Pancreas (tissue), 10 donors: ENCODE measurements around the gene OR4D10. TPM values are rescaled to one million over a fixed set of nuclear protein-coding genes. Genes with fewer than 3 reads are reported as not detected.

Experiments used
- ATAC-seq, 4 donors: fragments of 200-7000 bp; cut with Tn5 transposase; one replicate each; pipeline versions ENCODE4 v1.8.0 to v1.9.1; 2020; ENCODE audit warnings: mild to moderate bottlenecking in 4 of 4, moderate library complexity in 4 of 4
- DNase-seq, 6 donors: peaks; one replicate each; pipeline ENCODE4 v3.0.0-alpha.2; 2020
- FAIRE-seq: peaks from 2 replicates; lab custom pipeline; 2012; peaks lifted over from hg19 to GRCh38; lab: Jason Lieb, UNC
- H3K27ac ChIP-seq, 4 donors: fragments of 200-600 bp; sonication (generic); 1 replicate in 3 of 4; 2 replicates in 1 of 4; pipeline versions ENCODE4 v1.5.0 to v1.8.0; 2020
- H3K27me3 ChIP-seq, 4 donors: fragments of 200-600 bp; one replicate each; pipeline ENCODE4 v1.8.0; 2021
- H3K36me3 ChIP-seq, 3 donors: fragments of 200-600 bp; sonication (generic) in 1 of 3; one replicate each; pipeline versions ENCODE4 v1.5.0 to v1.8.0; 2020 to 2021
- H3K4me1 ChIP-seq, 3 donors: fragments of 200-600 bp; one replicate each; pipeline ENCODE4 v1.8.0; 2021
- H3K4me3 ChIP-seq, 4 donors: fragments of 200-600 bp; sonication (generic) in 2 of 4; one replicate each; pipeline versions ENCODE4 v1.5.0 to v1.8.0; 2020 to 2021
- H3K9me3 ChIP-seq, 4 donors: fragments of 200-600 bp; one replicate each; pipeline ENCODE4 v1.8.0; 2021
- WGBS, 2 donors: extraction: QIAGEN DNeasy Blood & Tissue Kit; methylation state at CpG; one replicate each; pipeline ENCODE4 v1.1.7; 2013; 5-methylcytosine and 5-hydroxymethylcytosine counted together
- intact Hi-C, 3 donors: fragments of 100-400 bp; cut with DNase I; formaldehyde crosslinking; loops; one replicate each; pipeline versions ENCODE4 v1.11.1 to v1.14.2; 2022
- polyA plus RNA-seq, 2 donors: library from polyadenylated mRNA; stranded (reverse); fragments of 200-250 nt; gene quantifications; one replicate each; pipeline ENCODE4 v1.2.3, GENCODE V29; 2013
- total RNA-seq, 6 donors: library from RNA; stranded (reverse); fragmentation: NEBNext Ultra II Directional in 4 of 6; extraction: Animal tissue kit (Norgen Biotek cat#: 25700) in 4 of 6; gene quantifications; one replicate each; pipeline versions ENCODE4 v1.2.1 to v1.2.4, GENCODE V29; 2021 to 2023
- TF ChIP-seq, protein P1 (sequence below), 4 donors: fragments of 200-600 bp; sonication (generic) in 3 of 4; IDR thresholded peaks; one replicate each; pipeline versions ENCODE4 v1.5.0 to v1.8.0; 2021; ENCODE audit warnings: antibody characterized with exemption in 4 of 4
- donor health status: healthy with polysubstance abuse.
- donor health status: DM: no; HTN: no; CAD: no; lungs with moderate emphysema.
- donor health status: DM: no; HTN: no; CAD: no.
- donor health status: control.
- donor health status: control.
- donor health status: Bipolar disorder and iron deficiency.
- donor health status: DM: yes; HTN: yes; CAD: no.
- donor health status: DM: no; HTN: no; CAD: no.
- donor health status: DM: no; HTN: no; CAD: no.
- donor health status: DM: yes; HTN: yes; CAD: no.

Gene OR4D10
- total and polyA plus RNA-seq, 8 donors, result not detected

DNA sequence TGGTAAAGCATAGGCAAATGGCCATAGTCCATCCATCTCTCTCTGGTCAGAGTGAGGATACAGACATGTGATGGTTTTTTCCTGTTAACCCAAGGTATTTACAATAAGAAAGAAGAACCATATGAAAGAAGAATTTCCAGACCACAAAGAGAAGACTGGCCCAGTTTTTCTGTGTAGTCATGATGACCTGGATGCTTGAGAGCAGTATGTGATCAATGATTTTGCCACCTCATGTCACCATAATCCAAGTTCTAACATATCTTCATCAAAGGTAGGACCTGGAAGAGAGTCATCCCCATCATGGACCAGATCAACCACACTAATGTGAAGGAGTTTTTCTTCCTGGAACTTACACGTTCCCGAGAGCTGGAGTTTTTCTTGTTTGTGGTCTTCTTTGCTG lies 16.5 kb upstream of the OR4D10 start, which contains the start of gene OR4D6:
OR4D6 (plus strand) TSS at position 301 of the 400 bp plus-strand sequence; CDS start at position 301, 0 bp downstream.
- TF ChIP-seq, protein P1, sequence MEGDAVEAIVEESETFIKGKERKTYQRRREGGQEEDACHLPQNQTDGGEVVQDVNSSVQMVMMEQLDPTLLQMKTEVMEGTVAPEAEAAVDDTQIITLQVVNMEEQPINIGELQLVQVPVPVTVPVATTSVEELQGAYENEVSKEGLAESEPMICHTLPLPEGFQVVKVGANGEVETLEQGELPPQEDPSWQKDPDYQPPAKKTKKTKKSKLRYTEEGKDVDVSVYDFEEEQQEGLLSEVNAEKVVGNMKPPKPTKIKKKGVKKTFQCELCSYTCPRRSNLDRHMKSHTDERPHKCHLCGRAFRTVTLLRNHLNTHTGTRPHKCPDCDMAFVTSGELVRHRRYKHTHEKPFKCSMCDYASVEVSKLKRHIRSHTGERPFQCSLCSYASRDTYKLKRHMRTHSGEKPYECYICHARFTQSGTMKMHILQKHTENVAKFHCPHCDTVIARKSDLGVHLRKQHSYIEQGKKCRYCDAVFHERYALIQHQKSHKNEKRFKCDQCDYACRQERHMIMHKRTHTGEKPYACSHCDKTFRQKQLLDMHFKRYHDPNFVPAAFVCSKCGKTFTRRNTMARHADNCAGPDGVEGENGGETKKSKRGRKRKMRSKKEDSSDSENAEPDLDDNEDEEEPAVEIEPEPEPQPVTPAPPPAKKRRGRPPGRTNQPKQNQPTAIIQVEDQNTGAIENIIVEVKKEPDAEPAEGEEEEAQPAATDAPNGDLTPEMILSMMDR (IDR thresholded peaks at IDR 0.05), result no peak
- DNase-seq (no peak), FAIRE-seq (no peak), ATAC-seq (no peak)
- intact Hi-C loops, result no loop called here
- no peak within 1 kb of the TSS for H3K27ac ChIP-seq
- no peaks in the 10 kb centered on the region for H3K36me3 ChIP-seq
- 58 to 83% methylated on average over 2 of the region's 2 CpGs for WGBS, 2 donors
- no peaks in the 10 kb centered on the region for H3K27me3 ChIP-seq
- H3K4me3 ChIP-seq, result no peak within 1 kb of the TSS
- H3K9me3 ChIP-seq, result no peaks in the 10 kb centered on the region
- no peaks in the 10 kb centered on the region for H3K4me1 ChIP-seq

DNA sequence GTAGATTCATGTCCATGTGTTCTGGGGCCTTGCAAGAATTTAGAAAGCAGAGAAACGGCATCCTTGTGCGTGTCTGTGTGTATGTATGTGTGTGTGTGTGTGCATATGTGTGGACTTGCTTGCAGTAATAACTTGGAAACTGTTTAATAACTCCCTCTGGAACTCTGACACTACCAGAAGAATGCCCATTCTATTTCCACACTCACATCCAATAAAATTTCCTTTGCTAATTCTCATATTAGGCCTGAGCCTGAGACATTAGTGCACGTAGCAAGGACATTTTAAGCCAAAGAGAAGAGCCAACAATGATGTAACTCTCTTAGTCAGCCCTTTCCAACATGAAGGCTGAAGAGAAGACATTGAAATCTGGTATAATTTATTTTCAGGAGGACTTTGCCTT lies 13.2 kb upstream of the OR4D10 start:
- FAIRE-seq (no peak), DNase-seq (no peak), ATAC-seq (no peak)
- Histone ChIP-seq H3K4me3 (no peak overlapping the region), H3K9me3 (no peaks in the 10 kb centered on the region), H3K27me3 (no peaks in the 10 kb centered on the region), H3K36me3 (no peaks in the 10 kb centered on the region), H3K27ac (no peak overlapping the region), H3K4me1 (no peaks in the 10 kb centered on the region)
- TF ChIP-seq, protein P1 (IDR thresholded peaks at IDR 0.05), result no peak
- WGBS, 2 donors, result 82 to 88% methylated on average over 3 of the region's 3 CpGs
- intact Hi-C loops, result no loop called here

DNA sequence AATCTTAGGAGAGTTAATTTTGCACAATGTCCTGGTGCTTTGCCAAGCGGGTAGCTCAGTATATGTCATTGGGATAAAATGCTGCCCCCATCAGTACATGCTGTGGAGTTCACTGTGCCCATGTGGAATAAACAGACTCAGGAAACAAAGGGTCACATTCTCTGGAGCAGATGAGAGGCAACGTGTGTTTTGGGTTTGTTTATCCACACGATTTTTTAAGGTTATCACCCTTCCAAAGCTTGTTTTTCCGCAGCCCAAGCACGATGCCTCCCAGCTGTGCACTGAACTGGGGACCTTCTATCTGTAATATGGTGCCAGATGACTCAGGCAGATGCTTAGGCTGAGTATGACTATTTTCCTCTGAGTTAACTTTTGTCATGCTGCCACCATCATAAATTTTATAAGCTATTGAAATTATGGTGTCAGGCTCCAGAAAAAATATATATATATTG lies 9.9 kb upstream of the OR4D10 start:
- no peaks in the 10 kb centered on the region for H3K27me3 ChIP-seq
- ATAC-seq (no peak), FAIRE-seq (no peak), DNase-seq (no peak)
- intact Hi-C loops, result no loop called here
- no peak overlapping the region for H3K4me3 ChIP-seq
- H3K4me1 ChIP-seq, result no peaks in the 10 kb centered on the region
- TF ChIP-seq, protein P1 (IDR thresholded peaks at IDR 0.05), result no peak
- no peaks in the 10 kb centered on the region for H3K36me3 ChIP-seq
- no peaks in the 10 kb centered on the region for H3K9me3 ChIP-seq
- WGBS, 2 donors, result 35 to 41% methylated on average over 5 of the region's 5 CpGs
- H3K27ac ChIP-seq, result no peak overlapping the region

DNA sequence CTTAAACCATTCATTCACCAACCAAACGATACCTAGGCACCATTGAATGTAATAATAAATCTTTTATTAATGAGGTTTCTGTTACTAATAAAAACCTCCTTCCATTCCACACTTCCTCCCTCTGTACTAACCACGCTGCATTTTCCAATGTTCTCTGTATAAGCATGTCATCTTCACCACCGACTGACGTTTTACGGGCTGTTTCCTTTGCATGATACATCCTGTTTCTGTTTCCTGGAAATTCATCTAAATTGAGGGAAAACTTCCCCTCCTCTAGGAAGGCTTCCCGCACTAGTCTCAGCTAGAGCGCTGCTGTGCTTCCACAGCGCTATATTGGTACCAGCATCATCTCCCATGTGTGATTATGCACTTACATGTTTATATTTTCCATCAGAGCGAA lies 2.1 kb downstream of the OR4D10 start:
- Histone ChIP-seq H3K4me1 (no peaks in the 10 kb centered on the region), H3K4me3 (no peak overlapping the region), H3K36me3 (no peaks in the 10 kb centered on the region), H3K27ac (no peak overlapping the region), H3K9me3 (no peaks in the 10 kb centered on the region), H3K27me3 (no peaks in the 10 kb centered on the region)
- 62 to 65% methylated on average over 9 of the region's 9 CpGs for WGBS, 2 donors
- ATAC-seq (no peak), DNase-seq (no peak), FAIRE-seq (no peak)
- intact Hi-C loops, result no loop called here
- TF ChIP-seq, protein P1 (IDR thresholded peaks at IDR 0.05), result no peak

DNA sequence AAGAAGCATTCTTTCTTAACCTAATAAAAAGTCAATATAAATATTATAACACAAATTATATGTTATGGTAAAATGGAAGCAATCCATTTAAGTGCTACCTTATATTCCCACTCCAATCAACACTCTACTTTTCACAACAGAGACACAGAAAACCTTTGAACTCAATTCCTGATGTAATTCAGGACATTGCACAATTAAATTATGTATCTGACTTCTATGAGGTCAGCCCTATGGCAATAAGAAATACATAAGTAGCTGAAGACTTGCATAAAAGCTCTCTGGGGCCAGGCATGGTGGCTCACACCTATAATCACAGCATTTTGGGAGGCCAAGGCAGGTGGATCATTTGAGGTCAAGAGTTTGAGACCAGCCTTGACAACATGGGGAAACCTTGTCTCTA lies 6.8 kb downstream of the OR4D10 start:
- no peak overlapping the region for H3K4me3 ChIP-seq
- intact Hi-C loops, result no loop called here

More for the DNA sequence above, 6.8 kb downstream of the OR4D10 start:
- H3K27ac ChIP-seq, result no peak overlapping the region
- H3K4me1 ChIP-seq, result peaks cover 0 to 4% (median 0%) of the 10 kb centered on the region in 3 donors
- no peak for DNase-seq
- H3K36me3 ChIP-seq, result no peaks in the 10 kb centered on the region
- no peak for FAIRE-seq
- no peak for ATAC-seq
- H3K27me3 ChIP-seq, result no peaks in the 10 kb centered on the region
- H3K9me3 ChIP-seq, result no peaks in the 10 kb centered on the region
- TF ChIP-seq, protein P1 (IDR thresholded peaks at IDR 0.05), result no peak
